Transverse colon (tissue), 3 donors: ENCODE results near the gene SPATA2L.

Source experiments
- CTCF ChIP-seq, 5 experiments: fragments of 200-600 bp in 3 of 5; fragments of 450-650 bp in 2 of 5; sonication (generic) in 3 of 5; IDR thresholded peaks; 1 replicate in 2 of 5; 2 replicates in 3 of 5; pipeline ENCODE4 v1.5.1; 2016 to 2017; ENCODE audit warnings: antibody characterized with exemption in 5 of 5, inconsistent platforms in 3 of 5, mild to moderate bottlenecking in 2 of 5, moderate library complexity in 1 of 5
- POLR2A ChIP-seq: fragments of 450-650 bp; IDR thresholded peaks from one replicate; pipeline ENCODE4 v1.6.1; 2016; ENCODE audit warnings: antibody characterized with exemption, mild to moderate bottlenecking, moderate library complexity

GRCh38 chr16:89733322-89733721 is 31.8 kb upstream of the SPATA2L start:
- no peak for TF ChIP-seq CTCF (IDR thresholded peaks at IDR 0.05)
- no peak for TF ChIP-seq POLR2A
